ENCODE measurements around the gene ZNF281. TPM values are rescaled to one million over a fixed set of nuclear protein-coding genes. Genes with fewer than 3 reads are reported as not detected.

Gene ZNF281
- total and polyA plus RNA-seq, 2 of the 4 experiments (the other 2 are of a cell fraction): 7.0 to 37.5 TPM

DNA sequence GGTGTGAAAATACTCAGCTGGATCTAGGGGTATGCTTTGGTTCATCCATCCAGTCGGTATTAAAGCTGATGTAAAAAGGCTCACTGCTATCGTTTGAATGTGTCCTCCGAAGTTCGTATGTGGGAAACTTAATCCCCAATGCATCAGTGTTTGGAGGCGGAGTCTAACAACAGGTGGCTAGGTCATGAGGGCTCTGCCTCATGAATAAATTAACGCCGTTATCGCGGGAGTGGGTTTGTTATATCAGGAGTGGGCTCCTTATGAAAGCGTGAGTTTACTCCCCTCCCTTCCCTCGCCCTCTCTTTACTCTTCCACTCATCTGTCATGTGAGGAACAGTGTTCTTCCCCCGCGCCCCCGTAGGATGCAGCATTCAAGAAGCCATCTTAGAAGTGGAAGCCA, 48.9 kb upstream of the ZNF281 start:
- dilution Hi-C loops (cut with HindIII; ENCODE audit: low sequenced_read_pairs, unreplicated experiment): no loop called here

More for the DNA sequence above, 48.9 kb upstream of the ZNF281 start:
- Histone ChIP-seq H2AFZ (replicated peaks; ENCODE audit: low read length, poor library complexity) (no peak overlapping the region), H3K4me3 (ENCODE audit: insufficient read depth, low read depth, low read length) (no peak overlapping the region), H2BK15ac (ENCODE audit: low read depth, low read length) (no peak overlapping the region), H2AK9ac (replicated peaks; ENCODE audit: low read depth, low read length, poor library complexity) (no peak overlapping the region), H3K4ac (ENCODE audit: low read depth, low read length) (no peak overlapping the region), H3K9ac (ENCODE audit: low read depth, low read length) (no peak overlapping the region), H2AK5ac (ENCODE audit: low read depth, low read length) (no peak overlapping the region), H3K27ac (ENCODE audit: insufficient read depth, low read length) (no peak overlapping the region), H3K9me1 (ENCODE audit: insufficient read depth, low read length) (no peaks in the 10 kb centered on the region), H3K18ac (ENCODE audit: low read depth, low read length) (no peak overlapping the region), H2BK20ac (ENCODE audit: low read depth, low read length) (no peak overlapping the region), H3K36me3 (ENCODE audit: control insufficient read depth, insufficient read depth, low read length) (no peaks in the 10 kb centered on the region), H3K4me2 (ENCODE audit: low read depth, low read length) (no peak overlapping the region), H4K8ac (ENCODE audit: low read depth in 2 of 2, low read length in 2 of 2) (no peak overlapping the region), H4K91ac (ENCODE audit: insufficient read depth, low read depth, low read length) (no peak overlapping the region), H4K5ac (ENCODE audit: low read depth, low read length) (no peak overlapping the region), H2BK120ac (ENCODE audit: low read depth, low read length) (no peak overlapping the region), H3K27me3 (ENCODE audit: control insufficient read depth, insufficient read depth, low read length) (no peaks in the 10 kb centered on the region), H4K20me1 (ENCODE audit: insufficient read depth, low read length) (no peaks in the 10 kb centered on the region), H3K14ac (replicated peaks; ENCODE audit: low read depth, low read length) (no peak overlapping the region), H2BK5ac (ENCODE audit: low read depth, low read length, poor library complexity, severe bottlenecking) (no peak overlapping the region), H3K23ac (ENCODE audit: low read depth, low read length) (no peak overlapping the region), H3K4me1 (ENCODE audit: control insufficient read depth, insufficient read depth, low read length) (no peaks in the 10 kb centered on the region), H3K56ac (ENCODE audit: extremely low read depth, insufficient read depth, low read length) (no peak overlapping the region), H3K9me3 (ENCODE audit: control insufficient read depth, insufficient read depth, low read length) (no peaks in the 10 kb centered on the region), H3K79me1 (ENCODE audit: low read depth in 1 of 2, low read length in 2 of 2) (no peaks in the 10 kb centered on the region)
- DNase-seq: no peak
- in situ Hi-C loops (cut with MboI; ENCODE audit: low sequenced_read_pairs): no loop called here
- BruUV-seq (replicated peaks): no TSS peak
- ChIA-PET POLR2A (ENCODE audit: unreplicated experiment) (no interaction called here), CTCF (no interaction called here)
- no peak for TF ChIP-seq RFX5 (IDR thresholded peaks at IDR 0.05; ENCODE audit: low read depth, low read length)
- no peak for TF ChIP-seq POLR2A (IDR thresholded peaks at IDR 0.05; ENCODE audit: low read depth, low read length)
- no peak for TF ChIP-seq RCOR1 (IDR thresholded peaks at IDR 0.05; ENCODE audit: insufficient replicate concordance, low read length)
- no peak for TF ChIP-seq CHD1 (IDR thresholded peaks at IDR 0.05; ENCODE audit: low read depth, low read length)
- no peak for TF ChIP-seq CEBPB (IDR thresholded peaks at IDR 0.05; ENCODE audit: low read depth, low read length)
- no peak for TF ChIP-seq RAD21 (IDR thresholded peaks at IDR 0.05; ENCODE audit: low read length)
- TF ChIP-seq, protein P1, sequence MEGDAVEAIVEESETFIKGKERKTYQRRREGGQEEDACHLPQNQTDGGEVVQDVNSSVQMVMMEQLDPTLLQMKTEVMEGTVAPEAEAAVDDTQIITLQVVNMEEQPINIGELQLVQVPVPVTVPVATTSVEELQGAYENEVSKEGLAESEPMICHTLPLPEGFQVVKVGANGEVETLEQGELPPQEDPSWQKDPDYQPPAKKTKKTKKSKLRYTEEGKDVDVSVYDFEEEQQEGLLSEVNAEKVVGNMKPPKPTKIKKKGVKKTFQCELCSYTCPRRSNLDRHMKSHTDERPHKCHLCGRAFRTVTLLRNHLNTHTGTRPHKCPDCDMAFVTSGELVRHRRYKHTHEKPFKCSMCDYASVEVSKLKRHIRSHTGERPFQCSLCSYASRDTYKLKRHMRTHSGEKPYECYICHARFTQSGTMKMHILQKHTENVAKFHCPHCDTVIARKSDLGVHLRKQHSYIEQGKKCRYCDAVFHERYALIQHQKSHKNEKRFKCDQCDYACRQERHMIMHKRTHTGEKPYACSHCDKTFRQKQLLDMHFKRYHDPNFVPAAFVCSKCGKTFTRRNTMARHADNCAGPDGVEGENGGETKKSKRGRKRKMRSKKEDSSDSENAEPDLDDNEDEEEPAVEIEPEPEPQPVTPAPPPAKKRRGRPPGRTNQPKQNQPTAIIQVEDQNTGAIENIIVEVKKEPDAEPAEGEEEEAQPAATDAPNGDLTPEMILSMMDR (conservative IDR thresholded peaks at IDR 0.05; ENCODE audit: low read depth, low read length): no peak
- TF ChIP-seq MAZ (IDR thresholded peaks at IDR 0.05; ENCODE audit: borderline replicate concordance, low read depth, low read length): no peak
- TF ChIP-seq, protein P2, sequence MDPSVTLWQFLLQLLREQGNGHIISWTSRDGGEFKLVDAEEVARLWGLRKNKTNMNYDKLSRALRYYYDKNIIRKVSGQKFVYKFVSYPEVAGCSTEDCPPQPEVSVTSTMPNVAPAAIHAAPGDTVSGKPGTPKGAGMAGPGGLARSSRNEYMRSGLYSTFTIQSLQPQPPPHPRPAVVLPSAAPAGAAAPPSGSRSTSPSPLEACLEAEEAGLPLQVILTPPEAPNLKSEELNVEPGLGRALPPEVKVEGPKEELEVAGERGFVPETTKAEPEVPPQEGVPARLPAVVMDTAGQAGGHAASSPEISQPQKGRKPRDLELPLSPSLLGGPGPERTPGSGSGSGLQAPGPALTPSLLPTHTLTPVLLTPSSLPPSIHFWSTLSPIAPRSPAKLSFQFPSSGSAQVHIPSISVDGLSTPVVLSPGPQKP (IDR thresholded peaks at IDR 0.05; ENCODE audit: borderline replicate concordance, low read depth, low read length): no peak
- TF ChIP-seq USF2 (IDR thresholded peaks at IDR 0.05; ENCODE audit: low read depth, low read length): no peak
- intact Hi-C loops (cut with micrococcal nuclease): no loop called here
- ATAC-seq (ENCODE audit: low read depth): no peak
- no CpG with 5 or more reads among the region's 14 CpGs for WGBS, 2 experiments (ENCODE audit: extremely low coverage in 2 of 2, insufficient read length in 1 of 2)
